IMR-90 (cell line): ENCODE data around the gene SHROOM3.

Experiments
- BHLHE40 ChIP-seq: fragments of 150-350 bp; IDR thresholded peaks from 2 replicates; pipeline ENCODE4 v1.6.1; 2016; ENCODE audit warnings: mild to moderate bottlenecking, low read depth, low read length
- CEBPB ChIP-seq: IDR thresholded peaks from 2 replicates; pipeline ENCODE4 v1.6.1; 2012; ENCODE audit warnings: low read depth, low read length, improper control_type of control experiment
- FOS ChIP-seq: fragments of 150-350 bp; IDR thresholded peaks from 2 replicates; pipeline ENCODE4 v1.6.1; 2016; ENCODE audit warnings: low read depth, low read length
- MAFK ChIP-seq: IDR thresholded peaks from 2 replicates; pipeline ENCODE4 v1.6.1; 2012; ENCODE audit warnings: low read depth, low read length, improper control_type of control experiment
- MAZ ChIP-seq: IDR thresholded peaks from 2 replicates; pipeline ENCODE4 v1.6.1; 2012; ENCODE audit warnings: low read depth, mild to moderate bottlenecking, low read length, improper control_type of control experiment, moderate library complexity, borderline replicate concordance
- MXI1 ChIP-seq: IDR thresholded peaks from 2 replicates; pipeline ENCODE4 v1.6.1; 2012; ENCODE audit warnings: low read depth, mild to moderate bottlenecking, low read length, moderate library complexity, borderline replicate concordance
- POLR2A ChIP-seq: IDR thresholded peaks from 2 replicates; pipeline ENCODE4 v1.6.1; 2012; ENCODE audit warnings: mild to moderate bottlenecking, low read depth, low read length
- RAD21 ChIP-seq: IDR thresholded peaks from 2 replicates; pipeline ENCODE4 v1.6.1; 2012; ENCODE audit warnings: low read length, improper control_type of control experiment
- RCOR1 ChIP-seq: IDR thresholded peaks from 2 replicates; pipeline ENCODE4 v1.6.1; 2012; ENCODE audit warnings: mild to moderate bottlenecking, low read length, improper control_type of control experiment; ENCODE audit not compliant: insufficient replicate concordance
- RFX5 ChIP-seq: IDR thresholded peaks from 2 replicates; pipeline ENCODE4 v1.8.0; 2012; ENCODE audit warnings: low read depth, mild to moderate bottlenecking, low read length, moderate library complexity
- SMC3 ChIP-seq: fragments of 150-350 bp; IDR thresholded peaks from 2 replicates; pipeline ENCODE4 v1.6.1; 2016; ENCODE audit warnings: low read depth, mild to moderate bottlenecking, antibody characterized with exemption, low read length, moderate library complexity
- TF ChIP-seq, protein P1 (sequence below): conservative IDR thresholded peaks from 2 replicates; pipeline ENCODE4 v1.5.1; 2012; ENCODE audit warnings: mild to moderate bottlenecking, low read depth, low read length, improper control_type of control experiment
- TF ChIP-seq, protein P2 (sequence below): fragments of 150-350 bp; IDR thresholded peaks from 2 replicates; pipeline ENCODE4 v1.6.1; 2017; ENCODE audit warnings: mild to moderate bottlenecking, antibody characterized with exemption, low read length, low read depth
- TF ChIP-seq, protein P3 (sequence below): fragments of 150-350 bp; IDR thresholded peaks from 2 replicates; pipeline ENCODE4 v1.6.1; 2016; ENCODE audit warnings: low read depth, mild to moderate bottlenecking, low read length, moderate library complexity, borderline replicate concordance

DNA sequence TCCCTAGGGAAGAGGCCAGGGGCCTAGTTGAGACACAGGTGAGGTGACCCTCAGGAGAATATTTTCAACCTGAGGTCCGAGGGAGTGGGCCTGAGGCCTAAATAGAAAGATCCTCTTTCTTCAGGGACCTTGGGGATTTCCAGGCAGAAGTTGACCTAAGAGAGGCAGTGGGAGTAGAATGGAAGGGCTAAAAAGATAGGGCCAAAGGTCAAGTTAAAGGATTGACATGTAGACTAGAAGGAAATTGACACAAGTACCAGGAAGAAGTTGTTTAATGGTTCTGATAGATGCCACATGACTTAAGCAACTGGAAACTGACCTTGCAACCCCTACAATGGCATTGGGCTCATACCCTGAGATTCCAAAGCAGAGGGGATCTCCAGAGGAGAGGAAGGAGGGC is 76.9 kb downstream of the SHROOM3 start:
- TF ChIP-seq MXI1 (no peak), POLR2A (no peak), SMC3 (no peak), MAFK (no peak), CEBPB (no peak), FOS (no peak), BHLHE40 (no peak), MAZ (no peak), RFX5 (no peak), RCOR1 (no peak), RAD21 (no peak)
- TF ChIP-seq, protein P1, sequence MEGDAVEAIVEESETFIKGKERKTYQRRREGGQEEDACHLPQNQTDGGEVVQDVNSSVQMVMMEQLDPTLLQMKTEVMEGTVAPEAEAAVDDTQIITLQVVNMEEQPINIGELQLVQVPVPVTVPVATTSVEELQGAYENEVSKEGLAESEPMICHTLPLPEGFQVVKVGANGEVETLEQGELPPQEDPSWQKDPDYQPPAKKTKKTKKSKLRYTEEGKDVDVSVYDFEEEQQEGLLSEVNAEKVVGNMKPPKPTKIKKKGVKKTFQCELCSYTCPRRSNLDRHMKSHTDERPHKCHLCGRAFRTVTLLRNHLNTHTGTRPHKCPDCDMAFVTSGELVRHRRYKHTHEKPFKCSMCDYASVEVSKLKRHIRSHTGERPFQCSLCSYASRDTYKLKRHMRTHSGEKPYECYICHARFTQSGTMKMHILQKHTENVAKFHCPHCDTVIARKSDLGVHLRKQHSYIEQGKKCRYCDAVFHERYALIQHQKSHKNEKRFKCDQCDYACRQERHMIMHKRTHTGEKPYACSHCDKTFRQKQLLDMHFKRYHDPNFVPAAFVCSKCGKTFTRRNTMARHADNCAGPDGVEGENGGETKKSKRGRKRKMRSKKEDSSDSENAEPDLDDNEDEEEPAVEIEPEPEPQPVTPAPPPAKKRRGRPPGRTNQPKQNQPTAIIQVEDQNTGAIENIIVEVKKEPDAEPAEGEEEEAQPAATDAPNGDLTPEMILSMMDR, result no peak
- TF ChIP-seq, protein P2, sequence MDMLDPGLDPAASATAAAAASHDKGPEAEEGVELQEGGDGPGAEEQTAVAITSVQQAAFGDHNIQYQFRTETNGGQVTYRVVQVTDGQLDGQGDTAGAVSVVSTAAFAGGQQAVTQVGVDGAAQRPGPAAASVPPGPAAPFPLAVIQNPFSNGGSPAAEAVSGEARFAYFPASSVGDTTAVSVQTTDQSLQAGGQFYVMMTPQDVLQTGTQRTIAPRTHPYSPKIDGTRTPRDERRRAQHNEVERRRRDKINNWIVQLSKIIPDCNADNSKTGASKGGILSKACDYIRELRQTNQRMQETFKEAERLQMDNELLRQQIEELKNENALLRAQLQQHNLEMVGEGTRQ, result no peak
- TF ChIP-seq, protein P3, sequence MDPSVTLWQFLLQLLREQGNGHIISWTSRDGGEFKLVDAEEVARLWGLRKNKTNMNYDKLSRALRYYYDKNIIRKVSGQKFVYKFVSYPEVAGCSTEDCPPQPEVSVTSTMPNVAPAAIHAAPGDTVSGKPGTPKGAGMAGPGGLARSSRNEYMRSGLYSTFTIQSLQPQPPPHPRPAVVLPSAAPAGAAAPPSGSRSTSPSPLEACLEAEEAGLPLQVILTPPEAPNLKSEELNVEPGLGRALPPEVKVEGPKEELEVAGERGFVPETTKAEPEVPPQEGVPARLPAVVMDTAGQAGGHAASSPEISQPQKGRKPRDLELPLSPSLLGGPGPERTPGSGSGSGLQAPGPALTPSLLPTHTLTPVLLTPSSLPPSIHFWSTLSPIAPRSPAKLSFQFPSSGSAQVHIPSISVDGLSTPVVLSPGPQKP, result no peak
